HepG2 (cell line): ENCODE data around the gene HOXA6.

ENCODE experiments used
- ATF3 ChIP-seq: sonication (generic); formaldehyde crosslinking; IDR thresholded peaks from 2 replicates; pipeline ENCODE4 v1.4.0; 2020; ENCODE audit warnings: missing genetic modification reagents
- CTCF ChIP-seq: sonication (generic); formaldehyde crosslinking; IDR thresholded peaks from 2 replicates; pipeline ENCODE4 v1.5.0; 2020; ENCODE audit warnings: mild to moderate bottlenecking, missing genetic modification reagents, moderate library complexity
- EZH2 ChIP-seq: conservative IDR thresholded peaks from 2 replicates; pipeline ENCODE4 v1.6.1; 2012; ENCODE audit warnings: mild to moderate bottlenecking, low read depth, low read length, moderate library complexity
- SMARCE1 ChIP-seq: fragments of 450-650 bp; IDR thresholded peaks from 2 replicates; pipeline ENCODE4 v1.6.1; 2017; ENCODE audit warnings: borderline replicate concordance
- SP140L ChIP-seq: sonication (generic); formaldehyde crosslinking; IDR thresholded peaks from 2 replicates; pipeline ENCODE4 v1.4.0; 2020; ENCODE audit warnings: missing genetic modification reagents, borderline replicate concordance
- ZNF280D ChIP-seq: sonication (generic); formaldehyde crosslinking; IDR thresholded peaks from 2 replicates; pipeline ENCODE4 v1.5.1; 2020; ENCODE audit warnings: mild to moderate bottlenecking, missing genetic modification reagents
- ZNF530 ChIP-seq: sonication (generic); formaldehyde crosslinking; IDR thresholded peaks from 2 replicates; pipeline ENCODE4 v1.5.0; 2020; ENCODE audit warnings: low read depth, mild to moderate bottlenecking, missing genetic modification reagents
- ZNF563 ChIP-seq: sonication (generic); formaldehyde crosslinking; IDR thresholded peaks from 2 replicates; pipeline ENCODE4 v1.8.0; 2022; ENCODE audit warnings: mild to moderate bottlenecking, moderate library complexity, missing genetic modification reagents

- peak; percentile 31; the same call in 1 of the 2 replicates for TF ChIP-seq CTCF (CRISPR knock-in tag)
- TF ChIP-seq SMARCE1 = no peak
- TF ChIP-seq ZNF280D (CRISPR knock-in tag) = no peak
- no peak for TF ChIP-seq ZNF563 (CRISPR knock-in tag)
- no peak for TF ChIP-seq ATF3 (CRISPR knock-in tag)
- no peak for TF ChIP-seq ZNF530 (CRISPR knock-in tag)
- no peak for TF ChIP-seq SP140L (CRISPR knock-in tag)
- TF ChIP-seq EZH2 = no peak
Measured at GRCh38 chr7:27141923-27142579, 5.5 kb downstream of the HOXA6 start.
